Measurements from ENCODE around the gene SNX17.

SNX17 gene

GRCh38 chr2:27377618-27378095 lies 7.2 kb downstream of the SNX17 start:
- Mint-ChIP-seq H3K27me3 (no peaks in the 10 kb centered on the region), H3K9me3 (ENCODE audit: low read depth) (no peaks in the 10 kb centered on the region), H3K36me3 (no peaks in the 10 kb centered on the region), H3K27ac (no peak overlapping the region), H3K4me3 (no peak overlapping the region), H3K4me1 (ENCODE audit: low read depth) (peaks cover 25% of the 10 kb centered on the region)

DNA sequence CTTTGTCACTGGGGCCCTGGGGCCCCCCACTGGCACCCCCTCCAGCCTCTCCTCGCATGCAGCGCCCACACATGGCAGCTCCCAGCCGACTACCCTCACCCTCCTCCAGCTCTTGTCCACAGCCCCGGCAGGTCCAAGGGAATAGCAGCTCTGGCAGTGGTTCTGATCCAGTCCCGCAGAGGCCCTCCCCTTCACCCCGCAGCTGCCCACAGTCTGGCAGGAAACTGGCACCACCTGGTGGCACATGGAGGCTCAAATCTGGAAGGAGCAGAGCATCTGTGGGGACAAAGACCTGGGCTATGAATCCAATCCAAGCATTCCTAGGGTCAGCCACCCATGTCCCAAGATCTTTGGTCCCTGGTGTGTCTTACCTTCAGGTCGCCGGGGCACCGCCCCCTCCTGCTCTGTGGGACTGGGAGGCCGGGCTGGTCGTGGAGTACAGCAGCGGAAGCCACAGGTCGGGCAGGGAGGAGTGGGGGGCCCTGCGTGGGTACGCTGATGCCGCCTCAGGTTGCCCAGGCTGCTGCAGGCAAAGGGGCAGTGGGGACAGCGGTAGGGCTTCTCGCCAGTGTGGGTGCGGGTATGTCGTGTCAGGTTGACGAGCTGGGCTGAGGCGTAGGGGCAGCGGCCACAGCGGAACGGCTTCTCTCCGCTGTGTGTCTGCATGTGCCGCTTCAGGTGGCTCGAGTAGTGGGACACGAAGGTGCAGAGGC lies 7.8 kb downstream of the SNX17 start:
- Mint-ChIP-seq H3K4me1 (ENCODE audit: low read depth) (peaks cover 21% of the 10 kb centered on the region), H3K9me3 (ENCODE audit: low read depth) (no peaks in the 10 kb centered on the region), H3K27me3 (no peaks in the 10 kb centered on the region), H3K27ac (peak overlapping the region; percentile 22), H3K36me3 (no peaks in the 10 kb centered on the region), H3K4me3 (no peak overlapping the region)

- H3K9me3 Mint-ChIP-seq (ENCODE audit: low read depth), result no peaks in the 10 kb centered on the region
- H3K27me3 Mint-ChIP-seq, result no peaks in the 10 kb centered on the region
- H3K4me3 Mint-ChIP-seq, result peak overlapping the region; percentile 93
- H3K36me3 Mint-ChIP-seq, result peaks cover 2% of the 10 kb centered on the region
- peaks cover 21% of the 10 kb centered on the region for H3K4me1 Mint-ChIP-seq (ENCODE audit: low read depth)
- peak overlapping the region; percentile 96 for H3K27ac Mint-ChIP-seq
Measured at GRCh38 chr2:27378809-27379290, 8.4 kb downstream of the SNX17 start.

DNA sequence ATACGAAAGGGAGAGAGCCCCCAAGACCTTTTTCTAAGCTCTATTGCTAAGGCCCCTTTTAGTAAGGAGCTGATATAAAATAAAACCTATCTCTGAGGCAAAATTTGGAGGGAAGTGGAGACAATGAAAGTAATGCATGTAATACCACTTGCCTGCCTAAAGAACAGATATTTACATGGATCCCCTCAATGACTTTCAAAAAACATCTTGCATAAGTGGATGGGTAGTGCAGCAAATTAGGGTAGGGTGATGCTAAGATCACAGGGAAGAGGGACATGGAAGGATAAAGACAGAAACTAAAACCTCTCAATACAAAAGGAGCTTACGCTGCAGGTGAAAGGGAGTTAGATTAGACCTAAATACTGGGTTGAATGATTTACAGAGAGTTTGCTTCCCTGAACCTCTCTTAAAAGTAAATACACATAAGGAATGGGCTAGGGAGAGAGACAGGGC lies 9.0 kb downstream of the SNX17 start:
- Mint-ChIP-seq H3K4me3 (peak overlapping the region; percentile 93), H3K36me3 (peaks cover 5% of the 10 kb centered on the region), H3K27ac (peak overlapping the region; percentile 96), H3K9me3 (ENCODE audit: low read depth) (no peaks in the 10 kb centered on the region), H3K4me1 (ENCODE audit: low read depth) (peaks cover 22% of the 10 kb centered on the region), H3K27me3 (no peaks in the 10 kb centered on the region)

- Mint-ChIP-seq H3K27me3 (no peaks in the 10 kb centered on the region), H3K36me3 (peaks cover 6% of the 10 kb centered on the region), H3K9me3 (ENCODE audit: low read depth) (no peaks in the 10 kb centered on the region), H3K27ac (peak overlapping the region; percentile 96), H3K4me3 (peak overlapping the region; percentile 93), H3K4me1 (ENCODE audit: low read depth) (peaks cover 21% of the 10 kb centered on the region)
Measured at GRCh38 chr2:27379836-27380625, 9.6 kb downstream of the SNX17 start.

DNA sequence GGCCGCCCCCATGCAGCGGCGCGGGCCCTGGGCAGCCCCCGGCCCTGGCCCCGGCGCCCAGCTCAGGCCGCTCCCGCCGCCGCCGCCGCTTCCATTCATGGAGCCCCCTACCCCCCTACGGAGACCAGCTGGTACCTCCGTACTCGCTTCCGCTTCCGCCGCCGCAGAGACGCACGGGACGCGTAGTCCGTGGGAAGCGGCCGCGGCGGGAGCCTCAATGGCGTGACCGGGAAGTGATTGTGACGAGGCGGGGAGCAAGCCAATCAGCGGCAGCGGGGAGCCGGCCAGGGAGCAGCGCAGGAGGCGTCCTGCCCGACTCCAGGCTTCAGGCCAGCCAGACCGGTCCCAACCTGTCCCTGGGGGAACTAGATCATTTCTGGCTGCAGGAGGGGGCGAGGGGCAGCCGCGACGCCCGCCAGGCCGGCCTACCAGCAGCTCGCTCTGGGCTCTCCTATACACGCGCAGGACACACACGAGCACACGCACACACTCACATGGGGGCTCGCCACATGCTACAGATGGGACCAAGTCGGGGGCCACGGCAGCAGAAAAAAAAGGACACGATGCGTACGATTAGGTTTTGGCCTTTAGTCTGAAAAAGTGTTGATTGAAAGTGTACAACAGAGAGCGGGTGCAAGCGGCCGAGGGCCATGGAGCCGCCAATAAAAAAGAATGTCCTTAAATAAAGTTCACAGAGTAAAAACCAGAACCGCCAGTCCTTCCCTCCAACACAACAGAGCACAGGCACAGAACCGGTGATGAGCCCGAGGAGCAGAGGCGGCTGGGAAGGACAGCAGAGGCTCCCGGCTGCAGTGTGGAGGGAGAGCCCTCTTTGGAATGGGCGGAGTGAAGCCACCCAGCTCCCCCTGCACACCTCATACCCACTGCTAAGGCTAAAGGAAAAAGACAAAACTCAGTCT lies 10.5 kb downstream of the SNX17 start, which contains the start of gene ZNF513:
TSS of gene ZNF513 (minus strand) at position 109 of the 920 bp plus-strand sequence. CDS start 208 bp downstream, outside the sequence.
- H3K27ac Mint-ChIP-seq, result peak within 1 kb of the TSS; percentile 96
- peaks cover 21% of the 10 kb centered on the region for H3K4me1 Mint-ChIP-seq (ENCODE audit: low read depth)
- peaks cover 12% of the 10 kb centered on the region for H3K36me3 Mint-ChIP-seq
- no peaks in the 10 kb centered on the region for H3K9me3 Mint-ChIP-seq (ENCODE audit: low read depth)
- H3K27me3 Mint-ChIP-seq, result no peaks in the 10 kb centered on the region
- peak within 1 kb of the TSS; percentile 93 for H3K4me3 Mint-ChIP-seq

GRCh38 chr2:27381577-27382181 lies 11.3 kb downstream of the SNX17 start:
- peaks cover 21% of the 10 kb centered on the region for H3K4me1 Mint-ChIP-seq (ENCODE audit: low read depth)
- H3K27me3 Mint-ChIP-seq, result no peaks in the 10 kb centered on the region
- no peaks in the 10 kb centered on the region for H3K9me3 Mint-ChIP-seq (ENCODE audit: low read depth)
- peak overlapping the region; percentile 94 for H3K27ac Mint-ChIP-seq
- peak overlapping the region; percentile 85 for H3K4me3 Mint-ChIP-seq
- H3K36me3 Mint-ChIP-seq, result peaks cover 12% of the 10 kb centered on the region

GRCh38 chr2:27390822-27391679 lies 20.6 kb downstream of the SNX17 start:
- peak overlapping the region; percentile 41 for H3K27ac Mint-ChIP-seq
- H3K36me3 Mint-ChIP-seq, result peaks cover 10% of the 10 kb centered on the region
- H3K4me3 Mint-ChIP-seq, result peak overlapping the region; percentile 49
- H3K9me3 Mint-ChIP-seq (ENCODE audit: low read depth), result no peaks in the 10 kb centered on the region
- H3K27me3 Mint-ChIP-seq, result no peaks in the 10 kb centered on the region
- H3K4me1 Mint-ChIP-seq (ENCODE audit: low read depth), result peaks cover 25% of the 10 kb centered on the region

DNA sequence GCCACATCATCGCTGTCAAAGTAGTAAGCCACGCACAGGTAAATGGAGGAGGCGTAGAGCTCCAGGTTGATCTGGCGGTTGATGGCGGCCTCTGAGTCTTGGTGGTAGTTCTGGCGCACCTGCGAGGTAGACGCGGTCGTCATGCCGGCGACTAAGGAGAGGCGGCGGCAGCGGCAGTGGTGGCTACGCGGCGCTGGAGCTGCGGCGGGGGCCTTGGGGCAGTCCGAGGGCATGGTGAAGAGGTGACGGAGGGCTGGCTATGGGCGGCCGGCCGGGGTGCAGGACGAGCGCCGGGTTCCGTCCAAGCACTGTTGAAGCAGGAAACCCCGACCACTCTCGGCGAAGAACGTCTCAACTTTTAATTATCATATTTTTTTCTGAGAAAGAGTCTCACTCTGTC lies 22.8 kb downstream of the SNX17 start:
- H3K27me3 Mint-ChIP-seq, result no peaks in the 10 kb centered on the region
- no peak overlapping the region for H3K4me3 Mint-ChIP-seq
- H3K9me3 Mint-ChIP-seq (ENCODE audit: low read depth), result no peaks in the 10 kb centered on the region
- H3K36me3 Mint-ChIP-seq, result peaks cover 10% of the 10 kb centered on the region
- H3K4me1 Mint-ChIP-seq (ENCODE audit: low read depth), result peaks cover 38% of the 10 kb centered on the region
- no peak overlapping the region for H3K27ac Mint-ChIP-seq

DNA sequence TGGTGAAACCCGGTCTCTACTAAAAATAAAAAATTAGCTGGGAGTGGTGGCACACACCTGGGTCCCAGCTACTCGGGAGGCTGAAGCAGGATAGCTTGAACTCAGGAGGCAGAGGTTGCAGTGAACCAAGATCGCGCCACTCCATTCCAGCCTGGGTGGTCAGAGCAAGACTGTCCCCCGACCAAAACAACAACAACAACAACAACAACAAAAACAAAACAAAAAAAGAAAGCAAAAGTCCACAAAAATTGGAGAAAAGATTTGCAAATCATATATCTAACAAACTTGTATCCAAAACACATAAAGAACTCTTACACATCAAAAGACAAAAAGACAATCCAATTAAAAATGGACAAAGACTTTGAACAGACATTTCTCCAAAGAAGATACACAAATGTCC lies 28.5 kb downstream of the SNX17 start:
- Mint-ChIP-seq H3K4me1 (ENCODE audit: low read depth) (peaks cover 43% of the 10 kb centered on the region), H3K27ac (no peak overlapping the region), H3K36me3 (peaks cover 2% of the 10 kb centered on the region), H3K9me3 (ENCODE audit: low read depth) (no peaks in the 10 kb centered on the region), H3K27me3 (no peaks in the 10 kb centered on the region), H3K4me3 (no peak overlapping the region)

GRCh38 chr2:27400348-27401135 lies 30.1 kb downstream of the SNX17 start:
- Mint-ChIP-seq H3K9me3 (ENCODE audit: low read depth) (no peaks in the 10 kb centered on the region), H3K4me3 (no peak overlapping the region), H3K27me3 (no peaks in the 10 kb centered on the region), H3K27ac (peak overlapping the region; percentile 46), H3K4me1 (ENCODE audit: low read depth) (peaks cover 47% of the 10 kb centered on the region), H3K36me3 (peaks cover 2% of the 10 kb centered on the region)

DNA sequence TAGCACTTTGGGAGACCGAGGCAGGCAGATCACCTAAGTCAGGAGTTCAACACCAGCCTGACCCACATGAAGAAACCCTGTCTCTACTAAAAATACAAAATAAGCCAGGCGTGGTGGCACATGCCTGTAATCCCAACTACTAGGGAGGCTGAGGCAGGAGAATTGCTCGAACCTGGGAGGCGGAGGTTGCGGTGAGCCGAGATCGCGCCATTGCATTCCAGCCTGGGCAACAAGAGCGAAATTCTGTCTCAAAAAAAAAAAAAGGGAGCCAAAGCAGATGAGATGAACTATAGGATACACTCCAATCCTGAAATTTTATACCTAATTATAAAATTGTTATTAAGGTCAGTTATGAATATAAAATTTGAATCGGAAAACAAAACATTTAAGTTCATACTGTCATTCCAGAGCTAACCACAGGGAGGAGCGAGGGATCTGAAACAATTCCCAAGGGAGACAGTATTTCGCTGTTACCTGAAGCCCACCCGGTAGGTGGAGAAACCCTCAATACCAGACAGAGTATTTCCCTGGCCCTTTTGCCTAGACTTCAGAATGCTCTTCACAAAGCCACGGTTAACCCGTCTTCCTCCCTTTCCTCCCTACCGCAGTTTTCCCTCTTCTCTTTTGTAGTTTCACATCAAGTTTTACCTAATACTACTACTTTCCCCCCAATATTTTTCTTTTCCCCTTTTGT lies 37.5 kb downstream of the SNX17 start:
- H3K4me1 Mint-ChIP-seq (ENCODE audit: low read depth), result peaks cover 43% of the 10 kb centered on the region
- H3K27me3 Mint-ChIP-seq, result no peaks in the 10 kb centered on the region
- H3K27ac Mint-ChIP-seq, result peak overlapping the region; percentile 88
- H3K36me3 Mint-ChIP-seq, result peaks cover 4% of the 10 kb centered on the region
- peak overlapping the region; percentile 95 for H3K4me3 Mint-ChIP-seq
- H3K9me3 Mint-ChIP-seq (ENCODE audit: low read depth), result no peaks in the 10 kb centered on the region
